Activated naive CD8-positive, alpha-beta T cell treated with anti-CD3 and anti-CD28 coated beads, Interleukin-2, amount 10 ng/mL, durations not matched to agents 7 days and 5 days (primary cell): ENCODE data around the gene CAPN2. TPM values are rescaled to one million over a fixed set of nuclear protein-coding genes. Genes with fewer than 3 reads are reported as not detected.

ENCODE experiments used
- ATAC-seq: fragments of 150-1000 bp; cut with Tn5 transposase; one replicate; pipeline ENCODE4 v1.10.0; 2021; ENCODE audit warnings: low read depth, moderate library complexity
- POLR2A ChIA-PET: fragments of 350-600 bp; sonication (Branson Sonifier 250); formaldehyde crosslinking; loops from one replicate; lab custom pipeline; 2021; ENCODE audit warnings: antibody characterized with exemption; lab: Charles Lee
- DNase-seq: peaks from one replicate; pipeline ENCODE4 v3.0.0; 2021
- H3K27ac Mint-ChIP-seq: one replicate; pipeline ENCODE4 v1.8.0; 2022; ENCODE audit warnings: mild to moderate bottlenecking, mixed read lengths
- H3K27me3 Mint-ChIP-seq: one replicate; pipeline ENCODE4 v1.8.0; 2022; ENCODE audit warnings: mild to moderate bottlenecking, moderate library complexity, mixed read lengths
- H3K36me3 Mint-ChIP-seq: one replicate; pipeline ENCODE4 v1.8.0; 2021; ENCODE audit warnings: mild to moderate bottlenecking, mixed read lengths
- H3K4me1 Mint-ChIP-seq: one replicate; pipeline ENCODE4 v1.8.0; 2021; ENCODE audit warnings: mixed read lengths
- H3K4me3 Mint-ChIP-seq: one replicate; pipeline ENCODE4 v1.8.0; 2022; ENCODE audit warnings: mild to moderate bottlenecking, moderate library complexity, mixed read lengths
- H3K9me3 Mint-ChIP-seq: one replicate; pipeline ENCODE4 v1.8.0; 2021; ENCODE audit warnings: mixed read lengths
- total RNA-seq, 2 experiments: library from RNA; stranded (reverse); gene quantifications; one replicate each; pipeline ENCODE4 v1.2.3, GENCODE V29; 2021

Gene CAPN2
- total RNA-seq, 2 experiments from 2014 or later, result 169 to 177 TPM

DNA sequence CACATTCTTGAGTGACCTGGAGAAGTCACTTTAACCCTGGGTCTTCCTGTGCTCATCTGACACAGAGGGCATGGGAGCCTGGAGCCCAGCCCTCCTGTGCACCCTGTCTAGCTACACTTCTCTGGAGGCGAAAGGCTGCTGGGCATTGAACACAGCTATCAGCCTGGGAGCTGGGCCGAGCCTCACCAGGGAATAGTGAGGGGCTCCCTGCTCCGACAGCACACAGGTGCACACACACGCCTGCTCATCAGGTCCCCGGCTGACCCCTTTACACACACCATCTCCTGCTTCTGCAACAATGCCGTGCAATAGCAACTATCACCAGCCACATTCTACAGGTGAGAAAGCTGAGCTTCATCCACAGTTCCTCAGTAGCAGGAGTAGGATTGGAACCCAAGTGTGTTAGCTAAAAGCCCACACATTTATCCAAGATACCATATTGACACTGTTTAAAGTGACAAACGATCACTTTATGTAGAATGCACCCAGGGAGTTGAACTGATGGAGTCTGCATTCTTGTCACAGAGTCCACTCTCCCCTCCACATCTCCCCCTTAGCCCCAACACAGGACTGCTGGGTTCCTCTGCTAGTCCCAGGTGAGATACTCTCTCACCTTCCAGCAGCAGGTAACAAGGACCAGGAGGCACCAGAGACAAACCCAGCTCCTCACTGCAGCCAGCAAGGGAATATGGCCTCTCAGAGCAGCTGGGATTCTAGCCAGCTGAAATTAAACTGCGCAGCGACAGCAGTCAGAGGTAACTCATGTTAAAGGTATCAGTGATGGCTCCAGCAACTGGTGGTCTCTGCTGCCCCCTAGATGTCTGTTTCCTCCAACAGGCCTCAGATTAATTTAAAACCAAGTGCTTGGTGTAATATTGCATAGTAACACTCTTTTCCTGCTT, 28.5 kb upstream of the CAPN2 start:
- Mint-ChIP-seq H3K9me3 (no peaks in the 10 kb centered on the region), H3K36me3 (no peaks in the 10 kb centered on the region), H3K27me3 (peaks cover 14% of the 10 kb centered on the region), H3K27ac (no peak overlapping the region), H3K4me1 (no peaks in the 10 kb centered on the region), H3K4me3 (no peak overlapping the region)
- peak; percentile 45 for ATAC-seq
- POLR2A ChIA-PET, result no interaction called here
- peak; percentile 39 for DNase-seq

DNA sequence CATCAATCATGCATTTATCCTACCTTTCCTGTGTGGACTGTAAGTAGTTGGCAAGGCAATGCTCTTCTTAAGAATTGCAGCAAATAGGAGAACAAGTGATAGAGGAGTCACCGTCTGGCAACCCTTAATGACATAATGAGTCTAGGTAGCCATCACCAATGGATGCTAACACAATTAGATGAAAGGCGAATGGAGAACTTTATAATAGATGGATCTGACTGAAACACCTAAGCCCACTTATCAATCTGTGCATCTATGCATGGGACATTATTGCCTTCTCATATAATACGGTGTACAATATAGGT, 27.9 kb upstream of the CAPN2 start:
- no peaks in the 10 kb centered on the region for H3K9me3 Mint-ChIP-seq
- no peak for DNase-seq
- no peaks in the 10 kb centered on the region for H3K4me1 Mint-ChIP-seq
- no peak overlapping the region for H3K27ac Mint-ChIP-seq
- H3K36me3 Mint-ChIP-seq, result no peaks in the 10 kb centered on the region
- POLR2A ChIA-PET, result no interaction called here
- no peak for ATAC-seq
- H3K27me3 Mint-ChIP-seq, result peaks cover 14% of the 10 kb centered on the region
- no peak overlapping the region for H3K4me3 Mint-ChIP-seq

GRCh38 chr1:223691121-223691520, 21.2 kb upstream of the CAPN2 start:
- no peak for ATAC-seq
- Mint-ChIP-seq H3K27ac (no peak overlapping the region), H3K36me3 (no peaks in the 10 kb centered on the region), H3K4me1 (no peaks in the 10 kb centered on the region), H3K4me3 (no peak overlapping the region), H3K27me3 (peaks cover 2% of the 10 kb centered on the region), H3K9me3 (no peaks in the 10 kb centered on the region)
- DNase-seq, result no peak
- POLR2A ChIA-PET, result no interaction called here

- Mint-ChIP-seq H3K27me3 (peaks cover 2% of the 10 kb centered on the region), H3K9me3 (no peaks in the 10 kb centered on the region), H3K4me3 (no peak overlapping the region), H3K27ac (no peak overlapping the region), H3K4me1 (peaks cover 4% of the 10 kb centered on the region), H3K36me3 (no peaks in the 10 kb centered on the region)
- DNase-seq, result no peak
- no peak for ATAC-seq
- POLR2A ChIA-PET, result no interaction called here
These were observed 17.3 kb upstream of the CAPN2 start for GRCh38 chr1:223695014-223695548.

- H3K4me3 Mint-ChIP-seq, result no peak overlapping the region
- POLR2A ChIA-PET, result no interaction called here
- DNase-seq, result no peak
- peaks cover 2% of the 10 kb centered on the region for H3K27me3 Mint-ChIP-seq
- no peak overlapping the region for H3K27ac Mint-ChIP-seq
- peaks cover 4% of the 10 kb centered on the region for H3K4me1 Mint-ChIP-seq
- H3K36me3 Mint-ChIP-seq, result no peaks in the 10 kb centered on the region
- no peak for ATAC-seq
- H3K9me3 Mint-ChIP-seq, result no peaks in the 10 kb centered on the region
These were observed 16.4 kb upstream of the CAPN2 start for GRCh38 chr1:223695941-223696340.

GRCh38 chr1:223700388-223700918, 11.9 kb upstream of the CAPN2 start:
- Mint-ChIP-seq H3K4me1 (peaks cover 12% of the 10 kb centered on the region), H3K9me3 (no peaks in the 10 kb centered on the region), H3K27ac (no peak overlapping the region), H3K36me3 (no peaks in the 10 kb centered on the region), H3K27me3 (peaks cover 5% of the 10 kb centered on the region), H3K4me3 (no peak overlapping the region)
- POLR2A ChIA-PET, result no interaction called here
- DNase-seq (no peak), ATAC-seq (no peak)

- POLR2A ChIA-PET, result interaction anchor here (0.6 kb wide), 1 partner anchor 24 kb away, joined by 4 read pairs; no protein-coding TSS in a partner anchor
- DNase-seq, result no peak
- H3K9me3 Mint-ChIP-seq, result no peaks in the 10 kb centered on the region
- no peak overlapping the region for H3K27ac Mint-ChIP-seq
- no peaks in the 10 kb centered on the region for H3K36me3 Mint-ChIP-seq
- H3K4me3 Mint-ChIP-seq, result no peak overlapping the region
- ATAC-seq, result no peak
- peaks cover 12% of the 10 kb centered on the region for H3K4me1 Mint-ChIP-seq
- peaks cover 5% of the 10 kb centered on the region for H3K27me3 Mint-ChIP-seq
These were observed 11.2 kb upstream of the CAPN2 start for GRCh38 chr1:223700942-223701637.

GRCh38 chr1:223702735-223703667, 9.3 kb upstream of the CAPN2 start:
- H3K4me1 Mint-ChIP-seq, result peaks cover 11% of the 10 kb centered on the region
- no peak for DNase-seq
- H3K27me3 Mint-ChIP-seq, result peaks cover 5% of the 10 kb centered on the region
- POLR2A ChIA-PET, result no interaction called here
- H3K27ac Mint-ChIP-seq, result no peak overlapping the region
- no peak overlapping the region for H3K4me3 Mint-ChIP-seq
- no peaks in the 10 kb centered on the region for H3K36me3 Mint-ChIP-seq
- no peaks in the 10 kb centered on the region for H3K9me3 Mint-ChIP-seq
- peak; percentile 24 for ATAC-seq

DNA sequence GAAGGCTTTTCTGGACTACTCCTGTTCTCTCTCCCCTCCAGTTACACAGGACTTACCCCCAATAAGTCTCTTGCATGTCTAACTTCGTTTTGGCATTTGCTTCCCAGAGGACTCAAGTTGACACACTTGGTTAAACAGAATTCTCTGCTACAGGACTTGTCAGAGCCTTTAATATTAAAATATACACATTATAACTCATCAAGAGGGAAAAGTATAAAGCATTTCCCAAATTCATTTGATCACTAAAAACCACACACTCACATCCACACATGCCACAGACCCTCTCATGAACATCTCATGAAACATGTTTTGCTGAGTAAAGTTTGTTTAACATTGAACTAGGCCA, 8.7 kb upstream of the CAPN2 start:
- Mint-ChIP-seq H3K27ac (no peak overlapping the region), H3K4me1 (peaks cover 10% of the 10 kb centered on the region), H3K36me3 (no peaks in the 10 kb centered on the region), H3K4me3 (no peak overlapping the region), H3K27me3 (peaks cover 5% of the 10 kb centered on the region), H3K9me3 (no peaks in the 10 kb centered on the region)
- no peak for DNase-seq
- ATAC-seq, result no peak
- POLR2A ChIA-PET, result no interaction called here

DNA sequence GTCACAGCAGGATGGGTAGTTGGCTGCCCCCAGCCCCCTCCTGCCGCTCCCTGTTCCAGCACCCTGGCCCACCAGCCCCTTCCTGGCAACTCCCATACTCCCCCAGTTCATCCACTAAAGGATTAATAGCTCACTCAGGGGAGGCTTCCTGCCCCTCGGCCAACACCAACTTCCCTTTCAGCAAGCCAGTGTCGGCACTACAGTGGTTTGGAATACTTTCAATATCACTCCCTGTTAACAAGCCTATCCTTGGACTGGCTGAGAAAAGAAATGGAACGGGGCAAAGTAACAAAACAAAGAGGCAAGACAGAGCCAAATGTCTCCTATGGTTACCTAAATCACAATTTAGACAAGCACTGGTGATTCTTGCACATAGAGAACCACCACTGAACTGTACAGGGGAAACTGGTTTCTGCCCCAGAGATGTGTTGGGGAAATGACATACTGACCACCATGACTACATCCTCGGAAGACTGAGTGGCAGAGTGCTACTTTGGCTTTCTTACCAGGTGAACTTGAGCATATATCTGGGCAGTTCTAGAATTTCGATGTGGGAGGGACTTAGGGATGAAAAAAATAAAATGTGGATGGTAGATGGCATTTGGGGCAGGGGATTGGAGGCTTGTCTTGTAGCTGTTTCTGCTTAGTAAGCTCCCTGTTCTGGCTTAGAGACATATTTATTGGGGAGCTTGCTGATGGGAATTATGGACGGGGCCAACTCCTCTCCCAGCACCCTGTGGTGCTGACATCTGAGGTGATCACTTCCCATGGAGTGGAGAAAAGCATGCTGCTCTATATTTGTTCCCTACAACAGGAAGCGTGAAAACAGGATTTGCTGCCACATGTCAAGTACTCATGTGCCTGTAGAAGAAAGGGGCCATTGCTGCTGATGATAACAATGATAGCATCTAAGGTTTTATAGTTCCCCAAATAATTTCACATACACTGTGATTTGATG, 7.1 kb upstream of the CAPN2 start:
- DNase-seq (no peak), ATAC-seq (peak; percentile 35)
- Mint-ChIP-seq H3K36me3 (no peaks in the 10 kb centered on the region), H3K4me3 (no peak overlapping the region), H3K27ac (no peak overlapping the region), H3K9me3 (no peaks in the 10 kb centered on the region), H3K4me1 (peaks cover 10% of the 10 kb centered on the region), H3K27me3 (peaks cover 9% of the 10 kb centered on the region)
- POLR2A ChIA-PET, result no interaction called here

DNA sequence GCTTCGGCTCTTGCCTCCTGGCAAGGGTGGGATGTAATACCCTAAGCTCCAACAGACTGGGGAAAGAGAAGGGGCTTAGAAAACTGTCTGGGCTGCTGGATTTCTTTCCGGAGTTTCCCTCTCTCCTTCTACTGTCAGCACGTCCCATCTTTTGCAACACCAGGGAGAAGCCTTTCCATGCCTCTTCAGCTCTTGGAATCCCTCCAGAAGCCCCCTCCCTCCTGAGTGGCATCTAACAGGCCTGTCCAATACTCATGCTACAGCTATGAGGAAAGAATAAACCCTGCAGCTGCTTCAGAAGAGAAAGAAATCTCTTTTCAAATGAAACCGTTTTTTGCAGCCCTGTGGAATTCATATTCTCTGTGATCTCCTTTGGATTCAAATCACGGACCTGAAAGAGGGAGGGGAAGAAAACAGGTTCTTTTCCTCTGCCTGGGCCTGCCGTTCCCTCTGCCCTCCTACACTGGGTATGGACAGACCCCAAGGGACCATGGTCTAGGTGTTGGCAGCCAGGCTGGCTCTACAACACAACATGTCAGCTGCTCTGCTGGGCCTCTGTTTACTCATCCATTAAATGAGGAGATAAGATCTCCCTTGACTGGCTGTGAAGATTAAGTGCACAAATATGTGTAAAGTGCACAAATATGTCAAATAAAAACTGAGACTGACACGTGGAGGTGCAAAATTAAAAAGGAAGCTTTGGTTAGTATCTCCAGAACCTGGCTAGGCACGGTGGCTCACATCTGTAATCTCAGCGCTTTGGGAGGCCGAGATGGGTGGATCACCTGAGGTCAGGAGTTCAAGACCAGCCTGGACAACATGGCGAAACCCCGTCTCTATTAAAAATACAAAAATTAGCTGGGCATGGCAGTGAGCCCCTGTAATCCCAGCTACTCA, 6.0 kb upstream of the CAPN2 start:
- Mint-ChIP-seq H3K27ac (no peak overlapping the region), H3K4me1 (peaks cover 16% of the 10 kb centered on the region), H3K4me3 (no peak overlapping the region), H3K9me3 (no peaks in the 10 kb centered on the region), H3K36me3 (no peaks in the 10 kb centered on the region), H3K27me3 (peaks cover 9% of the 10 kb centered on the region)
- ATAC-seq, result no peak
- POLR2A ChIA-PET, result no interaction called here
- no peak for DNase-seq
